Measurements from ENCODE around the gene MYH6.
"Not testable (repeated sequence)": the region's sequence is repeated elsewhere in the genome, so short reads cannot be mapped to it uniquely, and the experiment has no call there.

Gene MYH6

DNA sequence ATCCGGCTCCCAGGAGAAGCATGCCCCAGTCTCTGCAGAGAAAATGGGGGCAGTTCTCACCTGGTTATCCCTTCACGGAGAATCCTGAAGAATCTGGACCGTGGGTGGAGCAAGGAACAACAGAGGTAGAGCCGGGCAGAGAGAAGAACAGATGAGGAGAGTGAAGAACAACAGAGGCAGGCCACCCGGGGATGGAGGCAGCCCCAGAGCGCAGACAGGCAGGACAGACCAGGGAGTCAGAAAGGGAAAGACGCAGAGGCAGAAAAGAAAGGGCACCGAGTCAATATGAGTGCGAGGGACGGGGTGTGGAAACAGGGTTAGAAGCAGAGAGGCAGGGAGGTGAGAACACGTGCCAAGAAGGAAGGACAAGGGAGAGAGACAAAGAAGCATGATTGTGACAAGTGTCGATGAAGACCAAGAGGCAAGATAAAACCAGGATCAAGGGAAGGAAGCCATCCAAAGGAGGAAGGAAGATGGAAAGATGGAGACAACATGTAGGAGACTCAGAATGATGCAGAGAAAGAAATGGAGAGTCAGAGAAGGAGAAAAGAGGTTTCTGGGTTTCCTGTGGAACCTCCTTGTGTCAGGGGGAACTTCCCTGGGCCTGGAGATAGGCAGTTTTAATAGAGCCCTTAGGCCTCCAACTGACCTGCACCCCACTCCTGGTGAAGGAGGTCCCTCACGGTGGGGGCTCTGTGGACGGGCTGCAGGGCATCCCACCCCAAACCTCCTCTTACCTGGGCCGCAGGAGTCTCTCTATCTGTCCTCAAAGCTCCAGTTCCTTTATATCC, at the start of gene MYH6:
MYH6 (minus strand) TSS at position 758 of the 791 bp plus-strand sequence. CDS start 1,050 bp downstream, outside the sequence.
- DNase-seq (ENCODE audit: extremely low read depth in 1 of 2, low read depth in 1 of 2), result no peak

DNA sequence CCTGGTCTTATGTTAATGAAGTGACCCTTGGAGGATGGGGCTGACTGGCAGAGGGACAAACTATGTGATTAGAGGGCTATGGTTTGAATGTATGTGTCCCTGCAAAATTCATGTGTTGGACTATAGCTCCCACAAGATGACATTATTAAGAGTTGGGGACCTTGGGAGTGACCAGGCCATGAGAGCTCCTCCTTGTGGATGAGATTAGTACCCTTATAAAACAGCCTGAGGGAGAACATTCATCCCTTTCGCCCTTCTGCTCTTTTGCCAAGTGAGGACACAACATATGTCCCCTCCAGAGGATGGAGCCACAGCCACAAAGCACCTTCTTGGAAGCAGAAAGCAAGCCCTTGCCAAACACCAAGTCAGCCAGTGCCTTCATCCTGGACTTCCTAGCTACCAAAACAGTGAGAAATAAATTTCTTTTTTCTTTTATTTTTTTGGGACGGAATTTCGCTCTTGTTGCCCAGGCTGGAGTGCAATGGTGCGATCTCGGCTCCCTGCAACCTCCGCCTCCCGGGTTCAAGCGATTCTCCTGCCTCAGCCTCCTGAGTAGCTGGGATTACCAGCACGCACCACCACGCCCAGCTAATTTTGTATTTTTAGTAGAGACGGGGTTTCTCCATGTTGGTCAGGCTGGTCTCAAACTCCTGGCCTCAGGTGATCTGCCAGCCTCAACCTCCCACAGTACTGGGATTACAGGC, 49.0 kb upstream of the MYH6 start:
- DNase-seq (ENCODE audit: extremely low read depth in 1 of 2, low read depth in 1 of 2), result not testable (repeated sequence)

DNA sequence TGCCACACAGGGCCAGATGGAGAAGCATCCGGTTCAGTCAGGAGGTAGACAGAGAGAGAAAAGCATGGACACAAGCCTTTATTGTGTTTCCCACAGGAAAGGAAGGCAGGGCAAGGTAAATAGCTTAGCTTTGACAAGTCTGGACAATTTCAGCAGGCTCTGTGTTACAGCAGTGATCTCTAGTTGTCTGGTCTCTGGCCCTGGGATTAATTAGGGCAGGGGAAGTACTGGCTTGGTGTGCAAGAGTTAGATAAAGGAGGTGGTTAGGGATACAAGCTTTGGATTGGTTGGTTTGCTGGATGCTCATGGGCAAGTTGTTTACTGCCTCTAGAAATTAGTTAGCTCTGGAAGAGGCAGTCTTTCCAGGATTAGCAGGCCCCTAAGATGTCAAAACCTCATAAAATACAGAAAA, 46.4 kb upstream of the MYH6 start:
- DNase-seq (ENCODE audit: extremely low read depth in 1 of 2, low read depth in 1 of 2), result no peak

DNA sequence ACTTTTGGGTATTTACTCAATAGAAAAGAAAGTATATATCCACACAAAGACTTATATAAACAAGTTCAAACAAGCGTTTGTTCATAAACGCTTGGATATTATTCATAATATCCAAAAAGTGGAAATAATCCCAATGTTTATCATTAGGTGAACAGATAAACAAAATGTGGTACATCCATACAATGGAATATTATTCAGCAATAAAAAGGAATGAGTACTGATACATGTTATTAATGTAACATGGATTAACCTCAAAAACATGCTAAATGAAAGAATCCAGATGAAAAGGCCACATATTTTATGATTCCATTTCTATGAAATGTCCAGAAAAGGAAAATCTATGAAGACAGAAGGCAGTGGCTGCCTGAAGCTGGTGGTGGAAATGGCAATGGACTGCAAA, 44.2 kb upstream of the MYH6 start:
- no peak for DNase-seq (ENCODE audit: extremely low read depth in 1 of 2, low read depth in 1 of 2)

DNA sequence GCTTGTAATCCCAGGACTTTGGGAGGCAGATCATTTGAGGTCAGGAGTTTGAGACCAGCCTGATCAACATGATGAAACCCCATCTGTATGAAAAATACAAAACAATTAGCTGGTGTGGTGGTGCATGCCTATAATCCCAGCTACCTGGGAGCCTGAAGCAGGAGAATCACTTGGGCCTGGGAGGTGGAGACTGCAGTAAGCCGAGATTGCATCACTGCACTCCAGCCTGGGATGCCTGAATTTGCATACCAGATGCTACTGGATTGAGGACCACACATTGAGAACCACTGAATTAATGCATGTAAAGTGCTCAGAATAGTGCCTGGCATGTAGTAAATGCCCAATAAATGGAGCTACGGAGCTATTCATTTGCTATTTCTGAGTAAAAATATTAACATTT, 42.3 kb upstream of the MYH6 start:
- DNase-seq (ENCODE audit: extremely low read depth in 1 of 2, low read depth in 1 of 2), result no peak

DNA sequence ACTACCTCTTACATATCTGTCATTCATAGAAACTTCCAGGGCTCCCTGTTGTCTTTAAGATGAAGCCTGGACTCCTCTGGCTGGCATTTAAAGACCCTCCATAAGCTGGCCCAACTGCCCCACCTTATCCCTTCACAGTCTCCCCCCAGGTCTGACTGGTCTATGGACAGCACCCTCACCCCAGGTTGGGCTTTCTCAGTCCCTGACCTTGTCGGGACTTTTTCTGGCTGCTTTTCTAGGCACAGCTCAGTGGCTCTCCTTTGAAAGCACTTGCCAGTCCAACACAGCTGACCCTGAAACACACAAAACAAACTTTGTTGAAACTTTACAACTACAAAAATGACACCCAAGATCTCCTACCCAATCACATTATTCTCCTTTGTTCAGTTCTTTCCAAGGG, 41.2 kb upstream of the MYH6 start:
- DNase-seq (ENCODE audit: extremely low read depth in 1 of 2, low read depth in 1 of 2), result no peak

DNA sequence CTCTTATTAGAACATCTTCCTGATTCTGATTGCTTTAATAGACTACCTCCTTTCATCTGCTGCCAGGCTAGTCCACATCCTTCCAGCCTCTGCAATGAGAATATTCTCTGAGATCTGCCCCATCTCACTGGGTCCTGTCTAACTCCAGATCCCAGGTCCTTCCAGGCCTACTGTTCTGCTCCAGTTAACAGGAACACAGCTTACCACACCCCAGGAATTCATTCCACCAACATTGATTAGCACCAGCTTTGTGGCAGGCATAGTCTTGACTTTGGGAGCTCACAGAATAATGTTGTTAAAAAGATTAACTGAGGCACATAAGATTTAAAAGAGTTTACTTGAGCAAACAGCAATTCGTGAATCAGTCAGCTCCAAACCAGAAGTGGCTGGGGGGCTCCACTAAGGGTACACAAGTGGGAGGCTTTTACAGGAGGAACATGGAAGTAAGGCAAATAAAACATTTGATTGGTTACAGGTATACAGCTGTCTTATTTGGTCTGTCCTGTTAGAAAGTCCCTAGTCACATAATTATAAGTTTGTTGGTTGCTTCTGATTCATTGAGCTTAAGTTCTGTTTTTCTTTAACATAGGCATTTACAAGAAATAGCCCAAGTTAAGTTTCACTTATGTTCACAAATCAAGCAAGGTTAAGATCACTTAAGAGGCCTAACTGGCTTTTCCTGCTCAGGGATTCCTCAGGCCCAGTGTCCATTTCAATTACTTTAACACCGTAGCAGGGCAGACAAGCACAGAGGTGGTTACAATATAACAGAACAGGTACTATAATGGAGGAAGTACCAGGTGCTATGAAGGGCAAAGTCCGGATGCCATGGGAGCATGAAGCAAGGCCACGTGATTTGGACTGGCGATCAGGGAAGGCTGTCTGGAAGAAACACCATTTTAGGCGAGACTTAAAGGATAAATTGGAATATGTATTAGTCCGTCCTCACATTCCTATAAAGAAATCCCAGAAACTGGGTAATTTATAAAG, 39.6 kb upstream of the MYH6 start:
- no peak for DNase-seq (ENCODE audit: extremely low read depth in 1 of 2, low read depth in 1 of 2)

DNA sequence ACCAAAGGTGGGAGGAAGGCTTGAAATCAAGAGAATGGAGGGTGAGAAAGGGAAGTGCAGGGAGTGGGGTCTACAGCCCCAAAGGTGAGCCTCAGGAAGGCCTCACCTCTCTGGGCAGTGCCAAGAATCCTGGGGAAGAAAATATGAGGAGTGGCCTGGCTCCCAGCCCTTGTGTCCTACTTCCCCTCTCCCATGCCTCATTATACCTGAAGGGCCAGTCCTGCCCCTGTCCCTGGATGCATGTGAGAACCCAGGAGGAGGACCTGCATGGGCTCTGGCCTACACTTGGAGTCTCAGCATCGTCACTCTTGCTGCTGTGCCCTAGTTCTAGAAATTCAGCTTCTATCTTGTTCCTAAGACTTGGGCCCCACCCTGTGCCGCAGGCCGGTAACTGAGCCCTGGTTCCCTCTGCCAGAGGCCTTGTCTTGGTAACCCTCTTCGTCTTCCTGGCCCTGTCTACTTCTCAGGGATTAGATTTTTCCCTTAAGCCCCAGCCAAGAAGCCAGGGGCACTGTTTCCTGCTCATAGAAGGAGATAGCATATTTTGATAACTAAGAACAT, 38.3 kb upstream of the MYH6 start:
- no peak for DNase-seq (ENCODE audit: extremely low read depth in 1 of 2, low read depth in 1 of 2)

DNA sequence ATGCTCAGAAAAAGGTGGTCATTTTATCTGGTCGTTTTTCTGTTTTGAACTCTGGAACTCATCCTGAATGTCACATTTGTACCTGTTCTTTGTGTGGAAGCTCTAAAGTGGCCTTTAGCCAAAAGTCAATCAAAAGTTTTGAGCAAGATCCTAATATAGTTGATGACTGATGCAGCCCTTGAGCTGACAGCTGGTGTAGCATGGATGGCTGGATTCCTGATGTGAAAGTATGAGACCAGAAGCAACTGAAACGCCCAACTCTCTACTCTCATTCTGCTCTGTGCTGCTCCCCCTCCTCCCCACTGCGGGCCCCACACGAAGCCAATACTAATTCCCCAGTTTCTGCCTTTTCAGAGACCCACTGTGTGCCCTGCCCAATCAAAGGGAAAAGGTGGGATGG, 37.7 kb upstream of the MYH6 start:
- no peak for DNase-seq (ENCODE audit: extremely low read depth in 1 of 2, low read depth in 1 of 2)

DNA sequence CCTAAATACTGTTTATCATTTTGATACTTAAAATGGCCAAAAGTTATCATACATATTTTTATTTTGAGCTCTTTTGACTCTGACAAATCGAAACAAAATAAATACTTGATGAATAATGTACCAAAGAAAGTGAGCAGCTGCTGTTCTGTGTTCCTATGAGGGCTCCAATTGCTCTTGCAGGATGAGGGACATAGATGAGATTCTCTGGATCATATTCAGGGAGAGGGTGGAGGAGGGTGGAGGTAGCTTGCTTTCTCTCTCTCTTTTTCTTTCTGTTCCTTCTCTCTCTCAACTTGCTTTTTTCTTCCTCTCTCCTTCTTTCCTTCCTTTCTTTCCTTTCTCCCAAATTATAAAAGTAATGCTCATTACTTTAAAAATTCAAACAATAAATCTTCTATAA, 36.2 kb upstream of the MYH6 start:
- no peak for DNase-seq (ENCODE audit: extremely low read depth in 1 of 2, low read depth in 1 of 2)

DNA sequence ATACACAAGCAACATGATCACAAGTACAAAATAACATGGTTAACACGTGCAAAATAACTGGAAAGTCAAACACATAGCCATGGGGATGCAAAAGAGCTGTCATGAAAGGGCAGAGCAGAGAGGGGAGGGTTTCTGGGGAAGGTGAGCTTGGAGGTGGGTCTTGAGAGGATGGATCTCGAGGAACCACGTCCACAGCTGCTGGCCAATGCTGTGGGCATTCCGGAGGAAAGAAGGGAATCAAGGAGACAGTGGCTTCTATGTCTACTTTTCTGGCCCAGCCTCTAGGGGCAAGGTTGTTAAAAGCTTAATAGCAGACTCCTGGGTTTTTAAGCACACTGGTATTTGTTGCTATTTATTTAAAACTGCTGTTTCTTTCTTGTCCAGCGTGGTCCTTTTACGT, 35.8 kb upstream of the MYH6 start:
- no peak for DNase-seq (ENCODE audit: extremely low read depth in 1 of 2, low read depth in 1 of 2)

DNA sequence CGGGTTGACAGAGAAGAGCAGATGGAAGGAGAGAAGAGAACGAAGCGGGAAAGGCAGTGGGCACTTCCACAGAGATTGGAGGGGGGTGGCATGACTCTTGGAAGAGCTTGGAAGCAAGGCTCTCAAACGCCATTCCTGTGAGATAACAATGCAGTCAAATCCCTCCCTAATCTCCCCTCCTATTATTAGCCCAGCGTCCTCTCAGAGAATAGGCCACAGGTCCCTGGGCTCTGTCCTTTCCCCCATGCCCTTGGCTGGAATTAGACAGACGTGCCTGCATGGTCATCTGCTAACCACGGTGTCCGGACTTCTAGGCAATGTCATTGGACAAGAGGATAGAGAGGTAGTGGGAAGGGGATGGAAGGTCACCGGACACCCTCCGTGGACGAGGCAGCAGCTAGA, 35.3 kb upstream of the MYH6 start:
- DNase-seq (ENCODE audit: extremely low read depth in 1 of 2, low read depth in 1 of 2), result no peak

DNA sequence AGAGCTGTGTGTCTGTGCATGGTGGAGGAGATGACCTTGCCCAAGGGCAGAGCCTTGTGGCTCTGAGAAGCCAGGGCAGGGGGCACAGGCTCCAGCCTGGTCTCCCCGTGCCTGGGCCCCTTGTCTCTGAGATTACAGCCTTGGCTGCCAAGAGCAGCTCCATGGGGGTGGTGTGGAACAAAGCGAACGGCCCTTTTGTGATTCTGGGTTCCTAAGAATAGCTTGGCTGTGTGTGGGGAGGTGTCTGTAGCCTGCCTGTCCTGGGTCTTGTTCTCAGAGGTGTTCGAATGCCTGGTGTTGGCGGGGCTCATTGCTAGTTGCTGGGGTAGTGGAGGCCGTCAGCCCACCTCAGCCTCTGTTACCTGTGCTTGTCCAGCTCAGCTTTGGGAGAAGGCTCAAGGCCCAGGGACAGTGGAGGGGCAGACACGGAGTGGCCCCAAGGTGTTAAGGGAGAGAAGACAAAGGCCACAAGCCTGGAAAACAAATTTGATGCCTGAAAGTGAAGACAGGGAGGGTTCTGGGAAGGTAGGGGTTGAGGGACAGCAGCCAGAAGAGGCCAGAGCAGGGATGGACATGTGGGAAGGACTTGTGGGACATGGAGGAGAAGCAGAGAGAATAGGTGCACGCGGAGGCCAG, 34.8 kb upstream of the MYH6 start:
- no peak for DNase-seq (ENCODE audit: extremely low read depth in 1 of 2, low read depth in 1 of 2)

DNA sequence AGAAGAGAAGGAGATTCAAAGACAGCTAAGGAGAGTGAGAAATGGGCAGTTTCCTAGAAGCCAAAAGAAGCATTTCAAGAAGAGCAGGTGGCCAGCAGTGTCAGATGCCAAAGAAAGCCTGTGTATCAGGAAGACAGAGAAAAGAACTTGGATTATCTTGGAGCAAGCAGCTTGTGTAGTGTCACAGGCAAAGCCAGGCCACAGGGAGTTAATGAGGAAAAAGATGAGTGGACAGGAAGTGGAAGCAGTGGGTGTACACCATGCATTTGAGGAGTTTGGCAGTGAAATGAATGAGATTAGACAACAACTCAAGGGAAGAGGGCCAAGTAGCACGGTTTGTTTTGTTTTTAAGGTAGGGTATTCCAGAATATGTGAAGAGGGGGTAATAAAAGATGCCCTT, 33.0 kb upstream of the MYH6 start:
- DNase-seq (ENCODE audit: extremely low read depth in 1 of 2, low read depth in 1 of 2), result no peak

DNA sequence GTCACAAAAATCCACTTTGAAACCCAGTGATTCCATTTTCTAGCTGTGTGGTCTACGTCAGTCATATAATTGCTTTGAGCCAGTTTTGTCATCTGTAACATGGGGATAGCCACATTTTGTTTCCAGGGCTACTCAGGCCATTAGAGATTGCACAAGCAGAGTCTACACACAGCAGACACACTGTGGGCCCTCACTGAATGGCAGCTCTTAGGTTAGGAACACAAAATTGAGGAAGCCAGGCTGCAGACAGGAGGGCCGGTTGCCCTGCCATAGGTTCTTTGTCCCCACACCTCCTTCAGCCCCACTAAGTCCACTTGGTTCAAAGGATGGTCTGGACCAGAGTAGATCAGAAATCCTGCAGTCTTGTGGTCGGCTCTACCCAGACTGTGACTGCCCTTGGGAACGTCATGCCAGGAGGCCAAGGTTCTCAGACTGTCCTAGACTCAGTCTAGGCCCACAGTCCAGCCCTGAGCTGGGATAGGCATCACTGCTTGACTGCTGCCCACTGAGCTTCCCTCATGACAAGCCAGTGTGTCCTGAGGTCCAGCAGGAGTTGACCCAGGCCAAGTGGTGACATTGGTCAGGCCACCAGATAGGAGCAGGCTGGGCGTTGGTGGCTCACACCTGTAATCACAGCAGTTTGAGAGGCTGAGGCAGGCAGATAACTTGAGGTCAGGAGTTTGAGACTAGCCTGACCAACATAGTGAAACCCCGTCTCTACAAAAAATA, 31.2 kb upstream of the MYH6 start:
- DNase-seq (ENCODE audit: extremely low read depth in 1 of 2, low read depth in 1 of 2), result no peak

DNA sequence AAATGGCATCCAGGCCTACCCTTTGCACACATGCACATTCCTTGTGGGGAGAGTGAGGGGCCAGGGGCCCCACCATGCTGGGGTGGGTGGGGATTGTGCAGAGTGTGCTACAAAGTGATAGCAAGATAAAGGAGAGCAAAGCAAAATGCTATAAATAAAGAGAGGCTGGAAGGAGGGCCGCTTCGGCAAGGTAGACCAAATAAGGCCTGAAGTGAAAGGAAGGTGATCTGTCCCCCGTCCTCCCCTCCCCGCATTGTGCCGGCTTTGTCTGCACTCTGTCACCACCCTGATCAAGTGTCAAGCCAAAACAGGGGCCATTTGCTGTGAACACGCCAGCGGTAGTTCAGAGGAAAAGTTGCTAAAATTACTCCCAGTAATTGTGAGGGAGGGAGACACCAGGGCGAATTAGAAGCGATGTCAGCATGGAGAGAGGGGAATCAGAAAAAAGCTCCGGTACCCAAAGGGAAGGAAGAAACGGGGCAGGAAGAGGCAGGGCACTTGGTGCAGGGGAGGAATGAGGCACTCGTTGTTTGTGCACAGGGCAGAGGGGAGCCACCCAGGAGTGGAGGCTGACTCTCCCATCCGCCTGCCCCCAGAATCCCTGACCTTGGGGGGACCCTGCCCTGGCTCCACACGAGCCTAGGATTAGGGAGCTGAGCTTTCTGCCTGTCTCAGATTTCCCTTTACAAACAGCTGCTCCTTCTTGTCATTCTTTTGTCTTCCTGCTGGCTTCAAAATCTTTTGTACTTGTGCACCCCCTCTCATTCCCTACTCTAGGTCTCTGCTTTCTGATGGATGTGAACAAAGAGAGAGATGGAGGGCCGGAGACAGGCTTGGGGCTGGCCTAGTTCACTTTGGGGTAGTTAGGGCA, 30.3 kb upstream of the MYH6 start:
- DNase-seq (ENCODE audit: extremely low read depth in 1 of 2, low read depth in 1 of 2), result no peak

DNA sequence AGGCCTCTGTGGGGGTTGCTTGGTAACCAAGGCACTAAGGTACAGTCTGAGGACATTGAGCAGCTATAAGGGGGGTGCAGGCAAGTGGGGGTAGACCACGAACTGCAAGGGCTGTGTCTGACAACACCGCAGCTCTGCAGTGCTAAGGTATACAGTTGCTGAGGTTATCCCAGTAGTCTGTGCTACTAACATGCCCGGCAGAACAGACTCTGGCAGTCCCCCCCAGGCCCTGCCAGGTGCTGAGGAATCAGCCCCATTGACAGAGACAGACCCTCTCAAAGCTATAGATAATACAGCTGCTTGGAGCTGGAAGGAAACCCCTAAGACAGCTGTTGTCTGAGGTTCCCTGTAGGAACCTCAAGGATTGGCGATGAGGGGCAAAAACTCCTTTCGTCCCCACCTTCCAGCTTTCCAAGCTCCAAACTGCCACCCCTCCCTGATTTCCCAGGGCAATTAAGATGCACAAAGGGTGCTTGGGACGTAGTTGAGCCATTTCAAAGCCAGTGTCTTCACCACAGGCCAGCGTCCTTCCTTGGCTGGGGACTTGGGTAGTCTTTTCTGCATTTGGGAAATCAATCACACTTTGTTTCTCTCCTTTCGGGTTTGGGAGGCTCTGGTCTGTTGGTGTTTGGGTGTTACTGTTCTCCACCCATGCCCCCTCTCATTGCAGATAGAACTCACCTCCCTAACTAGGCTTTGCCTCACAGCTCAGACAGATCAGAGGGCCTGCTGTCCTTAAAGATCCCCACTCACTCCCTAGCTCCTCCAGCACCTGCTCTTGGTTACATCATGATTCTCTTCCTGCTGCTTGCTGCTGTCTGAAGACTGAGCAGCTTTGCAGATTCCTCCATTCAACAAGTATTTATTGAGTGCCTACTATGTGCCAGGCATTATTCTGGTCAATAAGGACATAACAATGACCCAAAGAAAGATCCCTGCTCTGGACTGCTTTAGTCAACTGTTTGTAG, 29.3 kb upstream of the MYH6 start:
- no peak for DNase-seq (ENCODE audit: extremely low read depth in 1 of 2, low read depth in 1 of 2)

All from activated CD8-positive, alpha-beta memory T cell treated with anti-CD3 and anti-CD28 coated beads for 1 hour (primary cell).